ENCODE results near the gene MCTP2. TPM values are rescaled to one million over a fixed set of nuclear protein-coding genes. Genes with fewer than 3 reads are reported as not detected.

MCTP2 gene
- total and polyA plus RNA-seq, 2 of the 8 experiments (the other 6 are each of a cell fraction or from before 2014, with no cell fraction given) = 3.4 to 4.5 TPM

GRCh38 chr15:94182883-94183282 is 48.5 kb upstream of the MCTP2 start:
- no peak overlapping the region for H4K5ac ChIP-seq (ENCODE audit: insufficient read length, low read depth, low read length)
- H2BK15ac ChIP-seq (ENCODE audit: low read length) = no peak overlapping the region
- no peaks in the 10 kb centered on the region for H3K36me3 ChIP-seq (ENCODE audit: control insufficient read depth in 2 of 4, insufficient read depth in 4 of 4, low read length in 3 of 4)
- no peak overlapping the region for H2BK20ac ChIP-seq (ENCODE audit: low read length)
- no peaks in the 10 kb centered on the region for H3K27me3 ChIP-seq (replicated peaks in 1 of 4; ENCODE audit: control insufficient read depth in 3 of 4, extremely low read depth in 1 of 4, insufficient read depth in 3 of 4, low read length in 3 of 4)
- H3K14ac ChIP-seq (ENCODE audit: insufficient read length) = no peak overlapping the region
- no peak overlapping the region for H3K18ac ChIP-seq (ENCODE audit: extremely low read depth, low read length)
- WGBS, 2 experiments (ENCODE audit: extremely low coverage in 1 of 2, insufficient coverage in 1 of 2, insufficient read length in 1 of 2, insufficient replicate concordance in 2 of 2, low coverage in 1 of 2, low lambda C conversion rate in 2 of 2, missing lambda C conversion rate in 1 of 2) = 89% methylated on average over 4 of the region's 4 CpGs; no CpG with 5 or more reads in 1 of the 2 experiments
- ChIA-PET CTCF (ENCODE audit: partially characterized antibody) (interaction anchor here (0.8 kb wide), 1 partner anchor 15 kb away, joined by 3 read pairs; no protein-coding TSS in a partner anchor), POLR2A (ENCODE audit: partially characterized antibody) (no interaction called here)
- H2BK5ac ChIP-seq (ENCODE audit: low read depth, low read length) = no peak overlapping the region
- no peak for FAIRE-seq
- no peaks in the 10 kb centered on the region for H3K79me1 ChIP-seq (ENCODE audit: low read depth, low read length)
- H2BK120ac ChIP-seq (replicated peaks; ENCODE audit: low read depth, low read length) = no peak overlapping the region
- H3K23me2 ChIP-seq (ENCODE audit: low read depth, low read length) = no peaks in the 10 kb centered on the region
- H3K23ac ChIP-seq (ENCODE audit: insufficient read length) = no peak overlapping the region
- H3K4me2 ChIP-seq (ENCODE audit: insufficient read depth in 1 of 2, low read depth in 2 of 2, low read length in 2 of 2) = no peak overlapping the region
- no peak overlapping the region for H4K91ac ChIP-seq (replicated peaks; ENCODE audit: insufficient read length, low read length)
- H3K9ac ChIP-seq (replicated peaks in 1 of 4; ENCODE audit: extremely low read depth in 1 of 4, low read depth in 3 of 4, low read length in 3 of 4) = no peak overlapping the region
- H2AFZ ChIP-seq (ENCODE audit: low read length) = no peak overlapping the region
- no peak overlapping the region for H3K4me3 ChIP-seq (ENCODE audit: extremely low read depth in 1 of 4, insufficient read depth in 2 of 4, low read depth in 3 of 4, low read length in 4 of 4)
- no peak overlapping the region for H3K4ac ChIP-seq (replicated peaks; ENCODE audit: insufficient read length, low read depth, low read length)
- H3K27ac ChIP-seq (ENCODE audit: low read depth, low read length) = no peak overlapping the region
- no peaks in the 10 kb centered on the region for H4K20me1 ChIP-seq (replicated peaks in 1 of 2; ENCODE audit: control insufficient read depth in 1 of 2, insufficient read depth in 2 of 2, low read length in 2 of 2)
- H3K56ac ChIP-seq (replicated peaks; ENCODE audit: insufficient read length, low read depth, low read length) = no peak overlapping the region
- no peak overlapping the region for H4K8ac ChIP-seq (ENCODE audit: extremely low read depth, insufficient read depth, low read length)
- H3K4me1 ChIP-seq (replicated peaks in 1 of 4; ENCODE audit: control insufficient read depth in 3 of 4, insufficient read depth in 4 of 4, low read length in 3 of 4) = peaks cover 0 to 4% (median 0%) of the 10 kb centered on the region in 4 experiments; a peak in 1 of 7 replicates
- DNase-seq (ENCODE audit: low read depth in 1 of 2, low spot score in 2 of 2) = no peak
- no peak overlapping the region for H2BK12ac ChIP-seq (ENCODE audit: low read depth, low read length)
- no peaks in the 10 kb centered on the region for H3K9me3 ChIP-seq (ENCODE audit: insufficient read depth in 2 of 2, low read depth in 1 of 2, low read length in 1 of 2)
- H3K79me2 ChIP-seq (ENCODE audit: control insufficient read depth in 1 of 2, insufficient read depth in 2 of 2, low read length in 2 of 2) = no peaks in the 10 kb centered on the region
- H2AK5ac ChIP-seq (ENCODE audit: low read depth, low read length) = no peak overlapping the region
- TF ChIP-seq ATF2 (IDR thresholded peaks at IDR 0.05; ENCODE audit: low read length) (no peak), NANOG (IDR thresholded peaks at IDR 0.05; ENCODE audit: insufficient read depth, low read depth, low read length, poor library complexity, severe bottlenecking) (no peak), HDAC2 (IDR thresholded peaks at IDR 0.05; ENCODE audit: borderline replicate concordance in 1 of 2, low read depth in 2 of 2, low read length in 2 of 2) (no peak), SIRT6 (IDR thresholded peaks at IDR 0.05; ENCODE audit: low read length) (no peak), TAF1 (IDR thresholded peaks at IDR 0.05; ENCODE audit: low read depth, low read length) (no peak), CHD2 (IDR thresholded peaks at IDR 0.05; ENCODE audit: low read length) (no peak), SAP30 (IDR thresholded peaks at IDR 0.05; ENCODE audit: insufficient read depth, insufficient replicate concordance, low read length) (no peak), JUN (IDR thresholded peaks at IDR 0.05; ENCODE audit: low read depth, low read length) (no peak), KDM4A (IDR thresholded peaks at IDR 0.05; ENCODE audit: low read depth, low read length, severe bottlenecking) (no peak), E2F6 (IDR thresholded peaks at IDR 0.05) (no peak), KDM1A (IDR thresholded peaks at IDR 0.05; ENCODE audit: borderline replicate concordance, low read length) (no peak), GTF2F1 (IDR thresholded peaks at IDR 0.05; ENCODE audit: borderline replicate concordance, low read depth, low read length) (no peak)
